BJ (cell line): Measurements from ENCODE around the gene WWOX. TPM values are rescaled to one million over a fixed set of nuclear protein-coding genes. Genes with fewer than 3 reads are reported as not detected.

Experiments used
- CTCF ChIA-PET: fragments of 350-600 bp; formaldehyde crosslinking; extraction: SDS; loops from one replicate; lab custom pipeline; 2021; ENCODE audit warnings: antibody characterized with exemption, inconsistent platforms; lab: Yijun Ruan, JAX
- POLR2A ChIA-PET: fragments of 300-600 bp; sonication (Branson Sonifier 250); formaldehyde crosslinking; extraction: SDS; loops from one replicate; lab custom pipeline; 2021; ENCODE audit warnings: antibody characterized with exemption; lab: Charles Lee
- DNase-seq: peaks from one replicate; pipeline ENCODE4 v3.0.0-alpha.2; 2011; ENCODE audit warnings: low read depth
- H3K27me3 ChIP-seq: 2 replicates; pipeline ENCODE4 v1.6.0; 2011; ENCODE audit warnings: low read length; ENCODE audit not compliant: control insufficient read depth, insufficient read depth
- H3K36me3 ChIP-seq: 2 replicates; pipeline ENCODE4 v1.5.1; 2011; ENCODE audit warnings: low read length; ENCODE audit not compliant: control insufficient read depth, insufficient read depth
- H3K4me3 ChIP-seq: 2 replicates; pipeline ENCODE4 v1.5.1; 2011; ENCODE audit warnings: low read depth, mild to moderate bottlenecking, control low read depth, low read length
- CTCF ChIP-seq: IDR thresholded peaks from 2 replicates; pipeline ENCODE4 v1.5.1; 2011; ENCODE audit warnings: low read depth, mild to moderate bottlenecking, control low read depth, inconsistent platforms, low read length, moderate library complexity; ENCODE audit not compliant: insufficient read depth
- polyA plus RNA-seq: library from polyadenylated mRNA; depleted of rRNA; stranded (reverse); fragments of >200 nt; gene quantifications from 2 replicates; pipeline ENCODE4 v1.2.3, GENCODE V29; 2011

Gene WWOX
- polyA plus RNA-seq, 1 experiment: 3.1 TPM

DNA sequence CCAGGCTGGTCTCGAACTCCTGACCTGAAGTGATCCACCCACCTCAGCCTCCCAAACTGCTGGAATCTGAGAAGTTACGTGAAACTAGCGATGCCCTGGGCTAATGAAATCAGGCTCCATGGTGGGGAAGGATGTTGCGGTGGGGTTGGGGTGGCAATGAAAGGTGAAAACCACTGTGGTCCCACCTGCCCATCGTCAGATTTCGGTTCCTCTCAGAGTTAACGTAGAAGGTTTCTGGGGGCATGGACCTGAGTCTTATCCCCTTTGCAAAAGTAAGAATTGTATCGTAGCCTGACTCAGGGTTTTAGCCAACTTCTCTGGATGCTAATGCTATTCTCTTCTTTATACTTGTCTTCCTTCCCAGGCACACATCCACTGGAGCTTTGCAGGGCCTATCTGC is 402.3 kb downstream of the WWOX start:
- CTCF ChIA-PET: interaction anchor here (1.3 kb wide), 1 partner anchor 1100 kb away, joined by 3 read pairs; no protein-coding TSS in a partner anchor
- no peak for DNase-seq
- POLR2A ChIA-PET: no interaction called here
- no peaks in the 10 kb centered on the region for H3K36me3 ChIP-seq
- H3K4me3 ChIP-seq: no peak overlapping the region
- TF ChIP-seq CTCF: no peak
- no peaks in the 10 kb centered on the region for H3K27me3 ChIP-seq

DNA sequence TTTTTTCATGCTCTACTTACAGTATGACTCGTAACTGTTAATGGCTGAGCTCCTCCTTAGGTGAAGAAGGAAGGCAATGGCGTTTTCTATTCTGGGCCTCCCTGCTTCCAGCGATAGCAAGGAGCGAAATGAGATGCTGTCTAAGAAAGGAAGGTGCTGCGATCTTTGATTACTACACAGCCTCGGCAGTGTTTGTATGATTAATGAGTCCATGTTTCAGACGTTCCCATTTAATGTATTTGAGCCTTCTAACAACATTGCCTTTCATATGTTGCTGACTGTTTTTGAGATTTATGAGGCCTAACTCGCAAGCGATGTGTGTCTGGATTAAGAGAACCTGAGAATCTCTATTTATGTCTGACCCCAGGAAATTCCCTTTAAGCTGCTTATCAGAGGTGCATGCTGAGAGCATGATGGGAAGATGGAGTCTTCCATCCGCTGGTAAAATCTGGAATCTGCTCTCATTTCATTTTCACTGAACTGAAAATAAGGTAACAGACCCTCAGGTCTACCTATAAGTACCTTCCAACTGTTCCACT is 403.4 kb downstream of the WWOX start:
- no peaks in the 10 kb centered on the region for H3K27me3 ChIP-seq
- H3K36me3 ChIP-seq: no peaks in the 10 kb centered on the region
- DNase-seq: no peak
- no peak overlapping the region for H3K4me3 ChIP-seq
- POLR2A ChIA-PET: no interaction called here
- no peak for TF ChIP-seq CTCF
- CTCF ChIA-PET: interaction anchor here (0.7 to 1.3 kb wide), 2 partner anchors 111 to 1099 kb away, joined by 3 read pairs; no protein-coding TSS in a partner anchor

GRCh38 chr16:78503602-78504001 is 404.1 kb downstream of the WWOX start:
- TF ChIP-seq CTCF: peak; percentile 47; the same call in 1 of the 2 replicates
- no peak for DNase-seq
- POLR2A ChIA-PET: no interaction called here
- Histone ChIP-seq H3K4me3 (no peak overlapping the region), H3K27me3 (no peaks in the 10 kb centered on the region), H3K36me3 (no peaks in the 10 kb centered on the region)
- CTCF ChIA-PET: interaction anchor here (0.5 to 1.3 kb wide), 3 partner anchors 13 to 1099 kb away, joined by 3 to 5 read pairs (median 3); no protein-coding TSS in a partner anchor

GRCh38 chr16:78504401-78504851 is 405.0 kb downstream of the WWOX start:
- TF ChIP-seq CTCF: no peak
- H3K36me3 ChIP-seq: no peaks in the 10 kb centered on the region
- no peaks in the 10 kb centered on the region for H3K27me3 ChIP-seq
- DNase-seq: no peak
- ChIA-PET POLR2A (no interaction called here), CTCF (interaction anchor here (0.6 to 1.3 kb wide), 3 partner anchors 12 to 265 kb away, joined by 3 read pairs; no protein-coding TSS in a partner anchor)
- H3K4me3 ChIP-seq: no peak overlapping the region

DNA sequence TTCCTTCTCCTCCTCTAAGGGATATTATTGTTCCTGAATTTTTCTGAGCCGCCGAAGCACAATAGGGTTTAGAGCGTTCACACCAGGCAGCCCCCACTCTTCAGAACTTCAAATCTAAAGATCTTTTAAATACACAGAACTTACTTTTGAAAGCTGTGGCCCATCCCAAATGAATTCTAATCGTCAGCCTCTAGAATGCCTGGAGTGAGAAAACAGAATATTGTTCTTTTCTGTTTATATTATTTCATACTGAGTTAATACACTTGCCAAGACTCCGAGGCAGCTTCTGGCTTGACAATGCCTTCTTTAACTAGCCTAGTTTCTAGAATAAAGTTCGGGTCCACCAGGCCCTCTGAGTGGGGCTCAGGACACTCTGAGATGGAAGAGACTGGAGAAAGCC is 405.6 kb downstream of the WWOX start:
- DNase-seq: no peak
- POLR2A ChIA-PET: no interaction called here
- CTCF ChIA-PET: interaction anchor here (0.6 kb wide), 1 partner anchor 52 kb away, joined by 3 read pairs; no protein-coding TSS in a partner anchor
- no peak for TF ChIP-seq CTCF
- Histone ChIP-seq H3K36me3 (no peaks in the 10 kb centered on the region), H3K4me3 (no peak overlapping the region), H3K27me3 (no peaks in the 10 kb centered on the region)
